Effector CD8-positive, alpha-beta T cell (primary cell): ENCODE measurements around the gene COA5.
"Not testable (repeated sequence)": the region's sequence is repeated elsewhere in the genome, so short reads cannot be mapped to it uniquely, and the experiment has no call there.

ENCODE experiments used
- DNase-seq: peaks from one replicate; lab custom pipeline; 2025; lab: John Stamatoyannopoulos, UW

The COA5 gene

GRCh38 chr2:98606431-98606830, 1.9 kb downstream of the COA5 start:
- DNase-seq, result no peak

- DNase-seq, result no peak
These were observed 3.2 kb downstream of the COA5 start for GRCh38 chr2:98605076-98605475.

GRCh38 chr2:98604547-98604946, 3.8 kb downstream of the COA5 start:
- DNase-seq, result no peak

- no peak for DNase-seq
These were observed 6.7 kb downstream of the COA5 start for GRCh38 chr2:98601532-98602132.

GRCh38 chr2:98598781-98599428, 9.4 kb downstream of the COA5 start:
- DNase-seq, result no peak

GRCh38 chr2:98594665-98595064, 13.6 kb downstream of the COA5 start:
- DNase-seq, result not testable (repeated sequence)

- DNase-seq, result no peak
These were observed 15.7 kb downstream of the COA5 start for GRCh38 chr2:98592565-98592964.

GRCh38 chr2:98589489-98589888, 18.8 kb downstream of the COA5 start:
- DNase-seq, result no peak

- no peak for DNase-seq
These were observed 19.4 kb downstream of the COA5 start for GRCh38 chr2:98588880-98589431.

- no peak for DNase-seq
These were observed 21.7 kb downstream of the COA5 start for GRCh38 chr2:98586551-98587140.

- no peak for DNase-seq
These were observed 22.9 kb downstream of the COA5 start for GRCh38 chr2:98585386-98585785.

- no peak for DNase-seq
These were observed 24.3 kb downstream of the COA5 start for GRCh38 chr2:98583816-98584618.

- no peak for DNase-seq
These were observed 25.0 kb downstream of the COA5 start for GRCh38 chr2:98583276-98583675.

- no peak for DNase-seq
These were observed 25.8 kb downstream of the COA5 start for GRCh38 chr2:98582523-98582922.

- DNase-seq, result no peak
These were observed 27.5 kb downstream of the COA5 start for GRCh38 chr2:98580656-98581284.

- no peak for DNase-seq
These were observed 28.4 kb downstream of the COA5 start for GRCh38 chr2:98579926-98580325.

GRCh38 chr2:98578231-98578630, 30.1 kb downstream of the COA5 start:
- no peak for DNase-seq

GRCh38 chr2:98577313-98577712, 31.0 kb downstream of the COA5 start:
- DNase-seq, result no peak

- DNase-seq, result no peak
These were observed 31.5 kb downstream of the COA5 start for GRCh38 chr2:98576666-98577312.

GRCh38 chr2:98573426-98573825, 34.9 kb downstream of the COA5 start:
- no peak for DNase-seq

- no peak for DNase-seq
These were observed 35.6 kb downstream of the COA5 start for GRCh38 chr2:98572676-98573075.
